Fibroblast of skin of scalp (primary cell): ENCODE results near the gene SPINK4. TPM values are rescaled to one million over a fixed set of nuclear protein-coding genes. Genes with fewer than 3 reads are reported as not detected.

Experiments
- DNase-seq: peaks from one replicate; pipeline ENCODE4 v3.0.0-alpha.2; 2013
- polyA plus RNA-seq, 2 experiments: library from polyadenylated mRNA; unstranded; fragments of 120-200 nt; gene quantifications; one replicate each; pipeline ENCODE4 v1.2.1, GENCODE V29; 2013; ENCODE audit not compliant: insufficient read length in 2 of 2

The SPINK4 gene
- polyA plus RNA-seq (2013, experiment 1 of 2; ENCODE audit: insufficient read length) = not detected
- polyA plus RNA-seq (2013, experiment 2 of 2; ENCODE audit: insufficient read length) = not detected

- DNase-seq = no peak
Observed at GRCh38 chr9:33239921-33240320, at the start of gene SPINK4. TSS of gene SPINK4 (plus strand) at chr9:33240167. CDS start at chr9:33240209, 42 bp downstream.

- DNase-seq = no peak
Observed at GRCh38 chr9:33192493-33193255, 47.3 kb upstream of the SPINK4 start.

GRCh38 chr9:33193818-33194217, 46.1 kb upstream of the SPINK4 start:
- no peak for DNase-seq

- DNase-seq = no peak
Observed at GRCh38 chr9:33196736-33197135, 43.2 kb upstream of the SPINK4 start.

- DNase-seq = no peak
Observed at GRCh38 chr9:33197279-33198152, 42.5 kb upstream of the SPINK4 start.

- DNase-seq = peak; percentile 43
Observed at GRCh38 chr9:33198165-33198564, 41.8 kb upstream of the SPINK4 start.

- DNase-seq = no peak
Observed at GRCh38 chr9:33202018-33202417, 37.9 kb upstream of the SPINK4 start.

GRCh38 chr9:33202552-33203201, 37.3 kb upstream of the SPINK4 start:
- peak; percentile 85 for DNase-seq

- DNase-seq = no peak
Observed at GRCh38 chr9:33209394-33209793, 30.6 kb upstream of the SPINK4 start.

GRCh38 chr9:33210006-33210715, 29.8 kb upstream of the SPINK4 start:
- no peak for DNase-seq

GRCh38 chr9:33211695-33212393, 28.1 kb upstream of the SPINK4 start:
- DNase-seq = peak; percentile 22

- no peak for DNase-seq
Observed at GRCh38 chr9:33220681-33221567, 19.0 kb upstream of the SPINK4 start.

- no peak for DNase-seq
Observed at GRCh38 chr9:33221568-33221884, 18.4 kb upstream of the SPINK4 start.

- no peak for DNase-seq
Observed at GRCh38 chr9:33222031-33222430, 17.9 kb upstream of the SPINK4 start.

- DNase-seq = peak; percentile 53
Observed at GRCh38 chr9:33223696-33224095, 16.3 kb upstream of the SPINK4 start.

- DNase-seq = peak; percentile 79
Observed at GRCh38 chr9:33225319-33226147, 14.4 kb upstream of the SPINK4 start.

GRCh38 chr9:33227008-33227398, 13.0 kb upstream of the SPINK4 start:
- DNase-seq = no peak

GRCh38 chr9:33227741-33228140, 12.2 kb upstream of the SPINK4 start:
- DNase-seq = peak; percentile 23

GRCh38 chr9:33228606-33229005, 11.4 kb upstream of the SPINK4 start:
- DNase-seq = no peak
